Mucosa of stomach (tissue), 1 donor: ENCODE data around the gene TCEA3.

Experiments
- H3K27me3 ChIP-seq: one replicate; pipeline ENCODE4 v1.7.0; 2013; ENCODE audit warnings: mild to moderate bottlenecking, low read length; ENCODE audit not compliant: control insufficient read depth, insufficient read depth
- H3K36me3 ChIP-seq: one replicate; pipeline ENCODE4 v1.7.0; 2013; ENCODE audit warnings: low read length; ENCODE audit not compliant: control insufficient read depth, insufficient read depth
- H3K4me1 ChIP-seq: one replicate; pipeline ENCODE4 v1.7.0; 2013; ENCODE audit warnings: mild to moderate bottlenecking, low read length; ENCODE audit not compliant: control insufficient read depth, insufficient read depth
- H3K4me3 ChIP-seq: one replicate; pipeline ENCODE4 v1.7.0; 2013; ENCODE audit warnings: low read length
- H3K9ac ChIP-seq: one replicate; pipeline ENCODE4 v1.7.0; 2013; ENCODE audit warnings: mild to moderate bottlenecking, low read length, moderate library complexity
- H3K9me3 ChIP-seq: one replicate; pipeline ENCODE4 v1.7.0; 2013; ENCODE audit warnings: mild to moderate bottlenecking, low read length, moderate library complexity; ENCODE audit not compliant: control insufficient read depth
- donor health status: Pancreatic carcinoma.

Gene TCEA3

DNA sequence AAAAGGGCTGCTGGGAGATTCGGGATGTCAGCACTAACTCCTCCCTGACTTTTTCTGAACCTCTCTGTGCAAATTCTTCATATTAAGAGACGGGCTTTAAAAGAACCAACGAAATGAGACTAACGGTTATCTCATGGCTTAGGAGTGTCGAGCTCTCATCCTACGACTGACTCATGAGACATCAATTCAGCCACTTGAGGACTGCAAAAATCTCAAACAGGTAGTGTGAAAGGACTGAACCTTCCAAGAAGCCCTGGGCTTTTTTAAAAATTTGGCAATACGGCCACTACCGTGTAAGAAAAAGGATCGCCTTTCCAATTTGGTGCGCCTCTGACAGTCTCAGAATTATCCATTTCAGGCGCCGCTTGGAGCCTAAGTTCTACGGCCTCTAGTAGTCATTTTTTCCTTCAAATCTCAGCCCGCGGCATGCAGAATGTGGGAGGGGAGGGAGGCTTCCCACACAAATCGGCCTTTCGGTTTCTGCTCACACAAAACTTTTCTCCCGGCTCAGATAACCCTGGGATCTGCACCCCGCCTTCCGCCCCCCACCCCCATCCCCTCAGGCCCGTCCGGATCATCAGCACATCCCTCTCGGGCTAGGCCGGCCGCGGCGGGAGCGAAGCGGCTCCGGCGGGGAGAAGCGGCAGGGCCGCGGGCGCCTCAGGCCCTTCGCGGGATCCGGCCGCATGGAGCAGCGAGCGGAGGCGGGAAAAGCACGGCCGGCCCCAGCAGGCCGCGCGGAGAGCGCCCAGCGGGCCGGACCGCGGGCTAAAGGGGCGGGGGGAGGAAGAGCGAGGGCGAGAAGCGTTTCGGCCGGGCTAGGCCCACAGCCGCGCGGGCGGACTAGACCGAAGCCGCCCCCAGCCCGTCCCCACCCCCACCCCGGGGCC lies 81.1 kb downstream of the TCEA3 start:
- Histone ChIP-seq H3K4me3 (peak overlapping the region; percentile 37), H3K27me3 (no peaks in the 10 kb centered on the region), H3K36me3 (no peaks in the 10 kb centered on the region), H3K9me3 (no peaks in the 10 kb centered on the region), H3K4me1 (peaks cover 16% of the 10 kb centered on the region), H3K9ac (peak overlapping the region; percentile 74)

DNA sequence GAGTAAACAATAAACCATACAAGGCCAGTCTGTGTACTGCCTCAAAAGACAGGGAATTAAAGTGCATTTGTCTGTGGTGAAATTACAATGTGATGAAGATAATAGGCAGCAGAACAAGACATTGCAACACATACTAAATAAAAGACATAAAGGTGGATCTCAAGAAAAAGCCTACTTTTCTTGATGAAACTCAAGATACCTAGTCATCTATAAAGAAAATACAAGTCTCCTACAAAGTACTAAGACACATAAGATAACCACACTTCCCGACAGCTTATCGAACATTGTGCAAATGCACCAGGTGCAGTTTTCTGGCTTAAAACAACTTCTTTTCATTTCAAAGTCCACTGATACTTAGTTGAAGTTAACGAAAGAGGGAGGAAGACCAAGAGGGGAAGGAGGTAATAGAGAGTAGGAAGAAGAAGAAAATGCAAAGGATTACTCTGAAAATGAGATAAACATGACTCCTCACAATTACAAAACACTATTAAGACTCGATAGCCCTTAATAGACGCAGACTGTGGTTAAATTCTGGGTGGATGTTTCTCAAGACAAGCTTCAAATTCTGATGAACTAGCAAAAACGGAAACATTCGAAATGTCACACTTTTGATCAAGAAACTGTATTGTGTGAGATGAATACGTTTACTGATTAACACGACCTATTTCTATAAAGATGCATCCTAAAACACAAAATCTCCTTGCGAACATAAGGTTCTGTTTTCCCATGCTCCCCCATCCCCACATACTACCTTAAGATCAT lies 82.4 kb downstream of the TCEA3 start:
- peak overlapping the region; percentile 74 for H3K9ac ChIP-seq
- H3K4me3 ChIP-seq, result no peak overlapping the region

DNA sequence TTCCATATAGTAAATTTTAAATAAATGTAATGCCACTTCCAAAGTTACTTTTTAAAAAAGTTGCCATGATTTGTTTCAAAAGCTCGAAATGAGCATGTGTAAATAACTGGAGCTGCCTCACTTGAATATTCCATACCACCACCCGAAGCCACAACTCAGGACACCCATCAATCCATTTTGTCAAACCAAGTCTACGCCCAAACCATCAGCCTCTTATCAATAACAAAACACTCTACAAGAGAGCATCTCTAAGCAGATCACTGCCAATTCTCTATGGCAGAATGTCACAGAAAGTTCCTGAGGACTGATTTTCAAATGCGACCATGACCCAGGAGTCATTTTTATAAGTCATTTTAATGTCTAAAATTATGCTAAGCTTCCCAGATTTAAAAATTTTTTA lies 84.9 kb downstream of the TCEA3 start:
- Histone ChIP-seq H3K4me1 (peaks cover 16% of the 10 kb centered on the region), H3K9ac (no peak overlapping the region)

More for the DNA sequence above, 82.4 kb downstream of the TCEA3 start:
- Histone ChIP-seq H3K4me1 (peaks cover 16% of the 10 kb centered on the region), H3K27me3 (no peaks in the 10 kb centered on the region), H3K9me3 (no peaks in the 10 kb centered on the region), H3K36me3 (peaks cover 1% of the 10 kb centered on the region)

DNA sequence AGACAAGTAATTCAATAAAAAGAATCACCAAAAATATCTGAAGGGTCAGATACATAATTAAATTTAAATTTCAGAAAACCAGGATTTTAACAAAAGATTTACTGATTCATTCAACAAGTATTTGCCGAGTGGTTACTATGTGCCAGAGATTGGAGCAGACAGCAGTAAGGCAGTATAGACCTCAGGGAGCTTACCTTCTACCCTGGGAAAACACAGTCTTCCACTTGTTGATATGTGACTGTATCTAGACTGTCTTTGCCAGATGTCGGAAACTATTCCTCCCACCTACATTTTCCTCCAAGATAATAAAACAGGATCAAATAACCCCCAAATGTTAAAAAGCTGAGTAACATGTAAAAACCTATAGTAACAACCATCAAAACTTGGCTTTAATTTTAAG lies 86.7 kb downstream of the TCEA3 start:
- Histone ChIP-seq H3K9me3 (no peaks in the 10 kb centered on the region), H3K4me3 (no peak overlapping the region), H3K36me3 (peaks cover 5% of the 10 kb centered on the region), H3K4me1 (peaks cover 16% of the 10 kb centered on the region), H3K9ac (no peak overlapping the region), H3K27me3 (no peaks in the 10 kb centered on the region)

More for the DNA sequence above, 84.9 kb downstream of the TCEA3 start:
- peaks cover 5% of the 10 kb centered on the region for H3K36me3 ChIP-seq
- H3K4me3 ChIP-seq, result no peak overlapping the region
- H3K9me3 ChIP-seq, result no peaks in the 10 kb centered on the region
- H3K27me3 ChIP-seq, result no peaks in the 10 kb centered on the region

DNA sequence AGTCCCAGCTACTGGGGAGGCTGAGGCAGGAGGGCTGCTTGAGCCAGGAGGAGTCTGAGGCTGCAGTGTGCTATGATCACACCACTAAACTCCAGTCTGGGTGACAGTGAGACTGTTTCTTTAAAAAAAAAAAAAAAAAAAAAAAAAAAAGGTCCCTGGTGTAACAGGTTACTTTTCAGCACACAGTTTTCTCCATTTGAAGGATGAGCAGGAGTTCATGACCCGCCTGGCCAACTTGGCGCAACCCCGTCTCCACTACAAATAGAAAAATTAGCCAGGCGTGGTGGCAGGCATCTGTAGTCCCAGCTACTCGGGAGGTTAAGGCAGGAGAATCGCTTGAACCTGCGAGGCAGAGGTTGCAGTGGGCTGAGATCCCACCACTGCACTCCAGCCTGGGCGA lies 92.8 kb downstream of the TCEA3 start:
- H3K9me3 ChIP-seq, result no peaks in the 10 kb centered on the region
- no peaks in the 10 kb centered on the region for H3K4me1 ChIP-seq
- no peak overlapping the region for H3K9ac ChIP-seq
- H3K27me3 ChIP-seq, result no peaks in the 10 kb centered on the region
- no peak overlapping the region for H3K4me3 ChIP-seq
- H3K36me3 ChIP-seq, result no peaks in the 10 kb centered on the region
